Panc1 (cell line): ENCODE results near the gene KCNMA1.

Experiments used
- POLR2AphosphoS5 ChIP-seq: IDR thresholded peaks from 2 replicates; pipeline ENCODE4 v1.6.1; 2012; ENCODE audit warnings: mild to moderate bottlenecking, low read depth, low read length, moderate library complexity
- TF ChIP-seq, protein P1 (sequence below): fragments of 450-650 bp; IDR thresholded peaks from 2 replicates; pipeline ENCODE4 v1.5.1; 2017; ENCODE audit warnings: mild to moderate bottlenecking

- TF ChIP-seq, protein P1, sequence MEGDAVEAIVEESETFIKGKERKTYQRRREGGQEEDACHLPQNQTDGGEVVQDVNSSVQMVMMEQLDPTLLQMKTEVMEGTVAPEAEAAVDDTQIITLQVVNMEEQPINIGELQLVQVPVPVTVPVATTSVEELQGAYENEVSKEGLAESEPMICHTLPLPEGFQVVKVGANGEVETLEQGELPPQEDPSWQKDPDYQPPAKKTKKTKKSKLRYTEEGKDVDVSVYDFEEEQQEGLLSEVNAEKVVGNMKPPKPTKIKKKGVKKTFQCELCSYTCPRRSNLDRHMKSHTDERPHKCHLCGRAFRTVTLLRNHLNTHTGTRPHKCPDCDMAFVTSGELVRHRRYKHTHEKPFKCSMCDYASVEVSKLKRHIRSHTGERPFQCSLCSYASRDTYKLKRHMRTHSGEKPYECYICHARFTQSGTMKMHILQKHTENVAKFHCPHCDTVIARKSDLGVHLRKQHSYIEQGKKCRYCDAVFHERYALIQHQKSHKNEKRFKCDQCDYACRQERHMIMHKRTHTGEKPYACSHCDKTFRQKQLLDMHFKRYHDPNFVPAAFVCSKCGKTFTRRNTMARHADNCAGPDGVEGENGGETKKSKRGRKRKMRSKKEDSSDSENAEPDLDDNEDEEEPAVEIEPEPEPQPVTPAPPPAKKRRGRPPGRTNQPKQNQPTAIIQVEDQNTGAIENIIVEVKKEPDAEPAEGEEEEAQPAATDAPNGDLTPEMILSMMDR, result no peak
- no peak for TF ChIP-seq POLR2AphosphoS5
Measured at GRCh38 chr10:77556990-77557601, 80.5 kb downstream of the KCNMA1 start.
